ENCODE data around the gene CAP1. TPM values are rescaled to one million over a fixed set of nuclear protein-coding genes. Genes with fewer than 3 reads are reported as not detected.
A peak's percentile ranks its signal among the peaks of the same experiment; 100 is the strongest.
"Not testable (repeated sequence)": the region's sequence is repeated elsewhere in the genome, so short reads cannot be mapped to it uniquely, and the experiment has no call there.

CAP1 gene
- total and polyA plus RNA-seq, 2 donors: 202 to 268 TPM

GRCh38 chr1:40003156-40004093, 37.1 kb upstream of the CAP1 start:
- H3K27me3 ChIP-seq (ENCODE audit: control insufficient read depth in 2 of 2, insufficient read depth in 1 of 2, low read length in 1 of 2): no peaks in the 10 kb centered on the region
- H3K9me3 ChIP-seq (ENCODE audit: control insufficient read depth in 2 of 2, insufficient read depth in 1 of 2, low read length in 1 of 2): no peaks in the 10 kb centered on the region
- no peak overlapping the region for H3K4me3 ChIP-seq (ENCODE audit: low read length in 2 of 2)
- 82% methylated on average over 10 of the region's 10 CpGs for WGBS
- H3K36me3 ChIP-seq (ENCODE audit: control insufficient read depth in 2 of 2, insufficient read depth in 2 of 2, low read length in 1 of 2): no peaks in the 10 kb centered on the region
- no peaks in the 10 kb centered on the region for H3K4me1 ChIP-seq (ENCODE audit: control insufficient read depth in 2 of 2, insufficient read depth in 2 of 2, low read length in 2 of 2)
- peak in 1 of 9 donors; percentile 28 for DNase-seq (ENCODE audit: low read depth in 6 of 9, low spot score in 9 of 9)
- no peak overlapping the region for H3K27ac ChIP-seq (ENCODE audit: low read depth in 1 of 2, low read length in 1 of 2)

GRCh38 chr1:40004857-40005256, 35.7 kb upstream of the CAP1 start:
- Histone ChIP-seq H3K4me1 (ENCODE audit: control insufficient read depth in 2 of 2, insufficient read depth in 2 of 2, low read length in 2 of 2) (no peaks in the 10 kb centered on the region), H3K9me3 (ENCODE audit: control insufficient read depth in 2 of 2, insufficient read depth in 1 of 2, low read length in 1 of 2) (no peaks in the 10 kb centered on the region), H3K4me3 (ENCODE audit: low read length in 2 of 2) (no peak overlapping the region), H3K36me3 (ENCODE audit: control insufficient read depth in 2 of 2, insufficient read depth in 2 of 2, low read length in 1 of 2) (no peaks in the 10 kb centered on the region), H3K27ac (ENCODE audit: low read depth in 1 of 2, low read length in 1 of 2) (no peak overlapping the region), H3K27me3 (ENCODE audit: control insufficient read depth in 2 of 2, insufficient read depth in 1 of 2, low read length in 1 of 2) (no peaks in the 10 kb centered on the region)
- 90% methylated on average over 2 of the region's 2 CpGs for WGBS
- no peak for DNase-seq (ENCODE audit: low read depth in 6 of 9, low spot score in 9 of 9)

GRCh38 chr1:40007481-40008034, 33.0 kb upstream of the CAP1 start:
- H3K27ac ChIP-seq (ENCODE audit: low read depth in 1 of 2, low read length in 1 of 2); H3K36me3 ChIP-seq (ENCODE audit: control insufficient read depth in 2 of 2, insufficient read depth in 2 of 2, low read length in 1 of 2); H3K4me1 ChIP-seq (ENCODE audit: control insufficient read depth in 2 of 2, insufficient read depth in 2 of 2, low read length in 2 of 2); H3K9me3 ChIP-seq (ENCODE audit: control insufficient read depth in 2 of 2, insufficient read depth in 1 of 2, low read length in 1 of 2); DNase-seq (ENCODE audit: low read depth in 6 of 9, low spot score in 9 of 9); H3K27me3 ChIP-seq (ENCODE audit: control insufficient read depth in 2 of 2, insufficient read depth in 1 of 2, low read length in 1 of 2); H3K4me3 ChIP-seq (ENCODE audit: low read length in 2 of 2): not testable (repeated sequence)
- 97% methylated on average over 3 of the region's 3 CpGs for WGBS

GRCh38 chr1:40011198-40011597, 29.3 kb upstream of the CAP1 start:
- H3K36me3 ChIP-seq (ENCODE audit: control insufficient read depth in 2 of 2, insufficient read depth in 2 of 2, low read length in 1 of 2): no peaks in the 10 kb centered on the region
- no peak for DNase-seq (ENCODE audit: low read depth in 6 of 9, low spot score in 9 of 9)
- H3K4me1 ChIP-seq (ENCODE audit: control insufficient read depth in 2 of 2, insufficient read depth in 2 of 2, low read length in 2 of 2): no peaks in the 10 kb centered on the region
- H3K27ac ChIP-seq (ENCODE audit: low read depth in 1 of 2, low read length in 1 of 2): no peak overlapping the region
- H3K27me3 ChIP-seq (ENCODE audit: control insufficient read depth in 2 of 2, insufficient read depth in 1 of 2, low read length in 1 of 2): no peaks in the 10 kb centered on the region
- H3K4me3 ChIP-seq (ENCODE audit: low read length in 2 of 2): no peak overlapping the region
- 96% methylated on average over 3 of the region's 3 CpGs for WGBS
- H3K9me3 ChIP-seq (ENCODE audit: control insufficient read depth in 2 of 2, insufficient read depth in 1 of 2, low read length in 1 of 2): no peaks in the 10 kb centered on the region

GRCh38 chr1:40014253-40014706, 26.2 kb upstream of the CAP1 start:
- Histone ChIP-seq H3K36me3 (ENCODE audit: control insufficient read depth in 2 of 2, insufficient read depth in 2 of 2, low read length in 1 of 2) (no peaks in the 10 kb centered on the region), H3K27ac (ENCODE audit: low read depth in 1 of 2, low read length in 1 of 2) (no peak overlapping the region), H3K9me3 (ENCODE audit: control insufficient read depth in 2 of 2, insufficient read depth in 1 of 2, low read length in 1 of 2) (no peaks in the 10 kb centered on the region), H3K4me1 (ENCODE audit: control insufficient read depth in 2 of 2, insufficient read depth in 2 of 2, low read length in 2 of 2) (no peaks in the 10 kb centered on the region), H3K27me3 (ENCODE audit: control insufficient read depth in 2 of 2, insufficient read depth in 1 of 2, low read length in 1 of 2) (no peaks in the 10 kb centered on the region), H3K4me3 (ENCODE audit: low read length in 2 of 2) (no peak overlapping the region)
- WGBS: 81% methylated on average over 3 of the region's 3 CpGs
- DNase-seq (ENCODE audit: low read depth in 6 of 9, low spot score in 9 of 9): peak in 1 of 9 donors; percentile 30

- no peak overlapping the region for H3K27ac ChIP-seq (ENCODE audit: low read depth in 1 of 2, low read length in 1 of 2)
- no peaks in the 10 kb centered on the region for H3K36me3 ChIP-seq (ENCODE audit: control insufficient read depth in 2 of 2, insufficient read depth in 2 of 2, low read length in 1 of 2)
- H3K4me3 ChIP-seq (ENCODE audit: low read length in 2 of 2): no peak overlapping the region
- WGBS: 89% methylated on average over 10 of the region's 10 CpGs
- H3K27me3 ChIP-seq (ENCODE audit: control insufficient read depth in 2 of 2, insufficient read depth in 1 of 2, low read length in 1 of 2): no peaks in the 10 kb centered on the region
- DNase-seq (ENCODE audit: low read depth in 6 of 9, low spot score in 9 of 9): no peak
- H3K4me1 ChIP-seq (ENCODE audit: control insufficient read depth in 2 of 2, insufficient read depth in 2 of 2, low read length in 2 of 2): no peaks in the 10 kb centered on the region
- H3K9me3 ChIP-seq (ENCODE audit: control insufficient read depth in 2 of 2, insufficient read depth in 1 of 2, low read length in 1 of 2): no peaks in the 10 kb centered on the region
Measured at GRCh38 chr1:40014812-40015594, 25.5 kb upstream of the CAP1 start.

GRCh38 chr1:40017951-40018575, 22.5 kb upstream of the CAP1 start:
- no peak overlapping the region for H3K4me3 ChIP-seq (ENCODE audit: low read length in 2 of 2)
- no peak overlapping the region for H3K27ac ChIP-seq (ENCODE audit: low read depth in 1 of 2, low read length in 1 of 2)
- H3K9me3 ChIP-seq (ENCODE audit: control insufficient read depth in 2 of 2, insufficient read depth in 1 of 2, low read length in 1 of 2): peaks cover 0 to 3% of the 10 kb centered on the region in 2 donors
- WGBS: 95% methylated on average over 5 of the region's 5 CpGs
- H3K4me1 ChIP-seq (ENCODE audit: control insufficient read depth in 2 of 2, insufficient read depth in 2 of 2, low read length in 2 of 2): no peaks in the 10 kb centered on the region
- no peaks in the 10 kb centered on the region for H3K36me3 ChIP-seq (ENCODE audit: control insufficient read depth in 2 of 2, insufficient read depth in 2 of 2, low read length in 1 of 2)
- H3K27me3 ChIP-seq (ENCODE audit: control insufficient read depth in 2 of 2, insufficient read depth in 1 of 2, low read length in 1 of 2): no peaks in the 10 kb centered on the region
- no peak for DNase-seq (ENCODE audit: low read depth in 6 of 9, low spot score in 9 of 9)

- H3K36me3 ChIP-seq (ENCODE audit: control insufficient read depth in 2 of 2, insufficient read depth in 2 of 2, low read length in 1 of 2): no peaks in the 10 kb centered on the region
- no peaks in the 10 kb centered on the region for H3K27me3 ChIP-seq (ENCODE audit: control insufficient read depth in 2 of 2, insufficient read depth in 1 of 2, low read length in 1 of 2)
- peaks cover 1 to 4% of the 10 kb centered on the region in 2 donors for H3K9me3 ChIP-seq (ENCODE audit: control insufficient read depth in 2 of 2, insufficient read depth in 1 of 2, low read length in 1 of 2)
- 89% methylated on average over 4 of the region's 4 CpGs for WGBS
- no peak overlapping the region for H3K27ac ChIP-seq (ENCODE audit: low read depth in 1 of 2, low read length in 1 of 2)
- H3K4me1 ChIP-seq (ENCODE audit: control insufficient read depth in 2 of 2, insufficient read depth in 2 of 2, low read length in 2 of 2): no peaks in the 10 kb centered on the region
- H3K4me3 ChIP-seq (ENCODE audit: low read length in 2 of 2): no peak overlapping the region
- no peak for DNase-seq (ENCODE audit: low read depth in 6 of 9, low spot score in 9 of 9)
Measured at GRCh38 chr1:40020447-40021085, 20.0 kb upstream of the CAP1 start.

Data from thymus (tissue), 11 donors.